Progenitor cell of endocrine pancreas (in vitro differentiated cells): ENCODE data around the gene RWDD1. TPM values are rescaled to one million over a fixed set of nuclear protein-coding genes. Genes with fewer than 3 reads are reported as not detected.

ENCODE experiments used
- DNase-seq: peaks from one replicate; pipeline ENCODE4 v3.0.0; 2021; ENCODE audit warnings: low spot score; ENCODE audit not compliant: unreplicated experiment
- H3K27ac Mint-ChIP-seq: 2 replicates; pipeline ENCODE4 v1.8.0; 2021; ENCODE audit warnings: mild to moderate bottlenecking, moderate library complexity, mixed read lengths
- H3K27me3 Mint-ChIP-seq: 2 replicates; pipeline ENCODE4 v1.8.0; 2021; ENCODE audit warnings: mixed read lengths
- H3K36me3 Mint-ChIP-seq: 2 replicates; pipeline ENCODE4 v1.8.0; 2022; ENCODE audit warnings: mixed read lengths; ENCODE audit not compliant: insufficient read depth
- H3K4me1 Mint-ChIP-seq: 2 replicates; pipeline ENCODE4 v1.8.0; 2021; ENCODE audit warnings: low read depth, mixed read lengths
- H3K4me3 Mint-ChIP-seq: 2 replicates; pipeline ENCODE4 v1.8.0; 2021; ENCODE audit warnings: low read depth, mild to moderate bottlenecking, moderate library complexity, mixed read lengths
- H3K9me3 Mint-ChIP-seq: 2 replicates; pipeline ENCODE4 v1.8.0; 2021; ENCODE audit warnings: low read depth, mixed read lengths
- CTCF ChIP-seq: fragments of 200-600 bp; sonication (generic); IDR thresholded peaks from one replicate; pipeline ENCODE4 v1.5.0; 2021; ENCODE audit warnings: antibody characterized with exemption, mild to moderate bottlenecking; ENCODE audit not compliant: unreplicated experiment
- total RNA-seq: library from RNA; stranded (reverse); gene quantifications from 2 replicates; pipeline ENCODE4 v1.2.1, GENCODE V29; 2021

Gene RWDD1
- total RNA-seq, 1 donor from 2014 or later = 36.2 TPM

GRCh38 chr6:116611056-116611455 is 39.8 kb downstream of the RWDD1 start:
- Mint-ChIP-seq H3K9me3 (no peaks in the 10 kb centered on the region), H3K27ac (no peak overlapping the region), H3K36me3 (peaks cover 2% of the 10 kb centered on the region), H3K27me3 (no peaks in the 10 kb centered on the region), H3K4me1 (peaks cover 1% of the 10 kb centered on the region), H3K4me3 (no peak overlapping the region)
- DNase-seq = no peak
- TF ChIP-seq CTCF = no peak

- H3K27ac Mint-ChIP-seq = peak within 1 kb of the TSS; percentile 98
- peaks cover 2% of the 10 kb centered on the region for H3K36me3 Mint-ChIP-seq
- DNase-seq = peak; percentile 81
- no peak for TF ChIP-seq CTCF
- H3K4me1 Mint-ChIP-seq = peaks cover 14% of the 10 kb centered on the region
- H3K27me3 Mint-ChIP-seq = no peaks in the 10 kb centered on the region
- H3K9me3 Mint-ChIP-seq = no peaks in the 10 kb centered on the region
- H3K4me3 Mint-ChIP-seq = peak within 1 kb of the TSS; percentile 91
Observed at GRCh38 chr6:116615937-116616736, 44.8 kb downstream of the RWDD1 start, which contains the start of gene RSPH4A. TSS of gene RSPH4A (plus strand) at chr6:116616479. CDS start at chr6:116616624, 145 bp downstream.

- H3K27ac Mint-ChIP-seq = peak overlapping the region; percentile 76
- H3K4me3 Mint-ChIP-seq = peak overlapping the region; percentile 91
- TF ChIP-seq CTCF = no peak
- H3K36me3 Mint-ChIP-seq = peaks cover 2% of the 10 kb centered on the region
- H3K9me3 Mint-ChIP-seq = no peaks in the 10 kb centered on the region
- no peak for DNase-seq
- peaks cover 14% of the 10 kb centered on the region for H3K4me1 Mint-ChIP-seq
- H3K27me3 Mint-ChIP-seq = no peaks in the 10 kb centered on the region
Observed at GRCh38 chr6:116616737-116617053, 45.4 kb downstream of the RWDD1 start.

GRCh38 chr6:116624036-116624805 is 52.9 kb downstream of the RWDD1 start:
- no peaks in the 10 kb centered on the region for H3K9me3 Mint-ChIP-seq
- no peaks in the 10 kb centered on the region for H3K27me3 Mint-ChIP-seq
- no peak for DNase-seq
- peaks cover 6% of the 10 kb centered on the region for H3K36me3 Mint-ChIP-seq
- no peaks in the 10 kb centered on the region for H3K4me1 Mint-ChIP-seq
- no peak for TF ChIP-seq CTCF
- no peak overlapping the region for H3K27ac Mint-ChIP-seq
- H3K4me3 Mint-ChIP-seq = no peak overlapping the region

GRCh38 chr6:116625872-116626271 is 54.6 kb downstream of the RWDD1 start:
- no peaks in the 10 kb centered on the region for H3K27me3 Mint-ChIP-seq

More at GRCh38 chr6:116625872-116626271, 54.6 kb downstream of the RWDD1 start:
- Mint-ChIP-seq H3K4me1 (peaks cover under 1% of the 10 kb centered on the region), H3K27ac (no peak overlapping the region), H3K4me3 (no peak overlapping the region), H3K36me3 (peaks cover 7% of the 10 kb centered on the region), H3K9me3 (no peaks in the 10 kb centered on the region)
- DNase-seq = no peak
- TF ChIP-seq CTCF = no peak
